H1 (cell line): Measurements from ENCODE around the gene TAX1BP1. TPM values are rescaled to one million over a fixed set of nuclear protein-coding genes. Genes with fewer than 3 reads are reported as not detected.

Experiments used
- CTCF ChIA-PET: fragments of 300-600 bp; sonication (Branson Sonifier 250); formaldehyde crosslinking; loops from one replicate; lab custom pipeline; 2021; ENCODE audit not compliant: partially characterized antibody; lab: Charles Lee
- POLR2A ChIA-PET: fragments of 300-600 bp; sonication (Branson Sonifier 250); formaldehyde crosslinking; loops from one replicate; lab custom pipeline; 2021; ENCODE audit warnings: inconsistent platforms; ENCODE audit not compliant: partially characterized antibody; lab: Charles Lee
- DNase-seq, 2 experiments: peaks; one replicate each; pipeline versions ENCODE4 v3.0.0 to v3.0.0-alpha.2; 2010 to 2022; ENCODE audit warnings: low spot score in 2 of 2, low read depth in 1 of 2, mixed read lengths in 1 of 2
- FAIRE-seq: peaks from 2 replicates; lab custom pipeline; 2011; peaks lifted over from hg19 to GRCh38; lab: Jason Lieb, UNC
- H2AFZ ChIP-seq: 2 replicates; pipeline ENCODE4 v1.8.1; 2012; ENCODE audit warnings: low read length, inconsistent platforms
- H2AK5ac ChIP-seq: 2 replicates; pipeline ENCODE4 v1.6.1; 2013; ENCODE audit warnings: low read depth, low read length
- H2BK120ac ChIP-seq: replicated peaks from 2 replicates; pipeline ENCODE3; 2013; ENCODE audit warnings: low read depth, low read length, inconsistent platforms
- H2BK12ac ChIP-seq: 2 replicates; pipeline ENCODE4 v1.6.1; 2013; ENCODE audit warnings: low read depth, low read length
- H2BK15ac ChIP-seq: 2 replicates; pipeline ENCODE4 v1.6.1; 2013; ENCODE audit warnings: low read length
- H2BK20ac ChIP-seq: 2 replicates; pipeline ENCODE4 v1.6.1; 2013; ENCODE audit warnings: low read length
- H2BK5ac ChIP-seq: 2 replicates; pipeline ENCODE4 v1.6.1; 2013; ENCODE audit warnings: low read depth, low read length
- H3K14ac ChIP-seq: 2 replicates; pipeline ENCODE4 v1.6.1; 2013; ENCODE audit warnings: inconsistent platforms; ENCODE audit not compliant: insufficient read length
- H3K18ac ChIP-seq: 2 replicates; pipeline ENCODE4 v1.6.1; 2013; ENCODE audit warnings: low read length; ENCODE audit errors: extremely low read depth
- H3K23ac ChIP-seq: 2 replicates; pipeline ENCODE4 v1.6.1; 2013; ENCODE audit warnings: inconsistent platforms; ENCODE audit not compliant: insufficient read length
- H3K23me2 ChIP-seq: 2 replicates; pipeline ENCODE4 v1.6.1; 2013; ENCODE audit warnings: low read depth, low read length
- H3K27ac ChIP-seq: 2 replicates; pipeline ENCODE4 v1.6.1; 2011; ENCODE audit warnings: low read depth, low read length, inconsistent platforms
- H3K27me3 ChIP-seq, 4 experiments: replicated peaks in 1 of 4; 1 replicate in 1 of 4; 2 replicates in 3 of 4; pipeline versions ENCODE4 v1.6.1 to v1.8.1; 2011 to 2013; ENCODE audit warnings: low read length in 3 of 4, mild to moderate bottlenecking in 3 of 4, inconsistent platforms in 2 of 4, mixed read lengths in 2 of 4, moderate library complexity in 1 of 4; ENCODE audit not compliant: control insufficient read depth in 3 of 4, insufficient read depth in 3 of 4; ENCODE audit errors: extremely low read depth in 1 of 4
- H3K36me3 ChIP-seq, 4 experiments: 2 replicates each; pipeline versions ENCODE4 v1.6.1 to v1.8.1; 2011 to 2013; ENCODE audit warnings: mild to moderate bottlenecking in 4 of 4, low read length in 3 of 4, moderate library complexity in 2 of 4, control low read depth in 1 of 4, inconsistent platforms in 1 of 4; ENCODE audit not compliant: insufficient read depth in 4 of 4, control insufficient read depth in 2 of 4
- H3K4ac ChIP-seq: replicated peaks from 2 replicates; pipeline ENCODE3; 2013; ENCODE audit warnings: low read length, low read depth, mixed read lengths, inconsistent platforms; ENCODE audit not compliant: insufficient read length
- H3K4me1 ChIP-seq, 4 experiments: replicated peaks in 1 of 4; 1 replicate in 1 of 4; 2 replicates in 3 of 4; pipeline versions ENCODE4 v1.6.1 to v1.8.1; 2011 to 2013; ENCODE audit warnings: low read length in 3 of 4, inconsistent platforms in 2 of 4, mixed read lengths in 1 of 4; ENCODE audit not compliant: insufficient read depth in 4 of 4, control insufficient read depth in 3 of 4
- H3K4me2 ChIP-seq, 2 experiments: 2 replicates each; pipeline versions ENCODE4 v1.6.1 to v1.8.1; 2011 to 2013; ENCODE audit warnings: low read depth in 2 of 2, low read length in 2 of 2, control low read depth in 1 of 2, inconsistent platforms in 1 of 2, mild to moderate bottlenecking in 1 of 2; ENCODE audit not compliant: insufficient read depth in 1 of 2
- H3K4me3 ChIP-seq, 4 experiments: fragments of 200-600, 300-600 bp in 1 of 4; sonication (generic), shearing (Covaris generic), sonication (Bioruptor Twin) in 1 of 4; 2 replicates each; pipeline versions ENCODE4 v1.5.1 to v1.8.1; 2011 to 2016; ENCODE audit warnings: low read length in 4 of 4, low read depth in 3 of 4, control low read depth in 2 of 4, inconsistent platforms in 2 of 4, mild to moderate bottlenecking in 2 of 4, mixed read lengths in 1 of 4, moderate library complexity in 1 of 4; ENCODE audit not compliant: insufficient read depth in 2 of 4; ENCODE audit errors: extremely low read depth in 1 of 4
- H3K56ac ChIP-seq: replicated peaks from 2 replicates; pipeline ENCODE3; 2013; ENCODE audit warnings: low read depth, mild to moderate bottlenecking, mixed read lengths, low read length, inconsistent platforms; ENCODE audit not compliant: insufficient read length
- H3K79me1 ChIP-seq: 2 replicates; pipeline ENCODE4 v1.6.1; 2013; ENCODE audit warnings: low read depth, low read length, control low read depth
- H3K79me2 ChIP-seq, 2 experiments: 2 replicates each; pipeline versions ENCODE4 v1.6.1 to v1.8.1; 2012 to 2013; ENCODE audit warnings: low read length in 2 of 2, mild to moderate bottlenecking in 2 of 2, inconsistent platforms in 1 of 2; ENCODE audit not compliant: insufficient read depth in 2 of 2, control insufficient read depth in 1 of 2
- H3K9ac ChIP-seq, 4 experiments: replicated peaks in 1 of 4; 1 replicate in 1 of 4; 2 replicates in 3 of 4; pipeline versions ENCODE4 v1.6.1 to v1.8.1; 2011 to 2013; ENCODE audit warnings: low read depth in 3 of 4, low read length in 3 of 4, control low read depth in 2 of 4, mild to moderate bottlenecking in 2 of 4, moderate library complexity in 2 of 4, inconsistent platforms in 1 of 4; ENCODE audit errors: extremely low read depth in 1 of 4
- H3K9me3 ChIP-seq, 2 experiments: 2 replicates each; pipeline versions ENCODE4 v1.6.1 to v1.8.1; 2012 to 2013; ENCODE audit warnings: mild to moderate bottlenecking in 2 of 2, moderate library complexity in 2 of 2, control low read depth in 1 of 2, inconsistent platforms in 1 of 2, low read depth in 1 of 2, low read length in 1 of 2, mixed read lengths in 1 of 2; ENCODE audit not compliant: insufficient read depth in 2 of 2
- H4K20me1 ChIP-seq, 2 experiments: replicated peaks in 1 of 2; 2 replicates each; pipeline versions ENCODE3 to v1.8.1; 2011 to 2013; ENCODE audit warnings: inconsistent platforms in 2 of 2, low read length in 2 of 2, mild to moderate bottlenecking in 1 of 2; ENCODE audit not compliant: insufficient read depth in 2 of 2, control insufficient read depth in 1 of 2
- H4K5ac ChIP-seq: 2 replicates; pipeline ENCODE4 v1.6.1; 2013; ENCODE audit warnings: low read length, low read depth, mixed read lengths, inconsistent platforms; ENCODE audit not compliant: insufficient read length
- H4K8ac ChIP-seq: 2 replicates; pipeline ENCODE4 v1.8.0; 2013; ENCODE audit warnings: mild to moderate bottlenecking, moderate library complexity, low read length, inconsistent platforms; ENCODE audit not compliant: insufficient read depth; ENCODE audit errors: extremely low read depth
- H4K91ac ChIP-seq: replicated peaks from 2 replicates; pipeline ENCODE3; 2013; ENCODE audit warnings: low read length, mixed read lengths, inconsistent platforms; ENCODE audit not compliant: insufficient read length
- ASH2L ChIP-seq: fragments of 200-600, 300-600 bp; sonication (generic); IDR thresholded peaks from one replicate; pipeline ENCODE4 v1.7.1; 2017; ENCODE audit warnings: low read length
- CBX5 ChIP-seq: fragments of 300-800, 300-1000 bp; sonication (generic); IDR thresholded peaks from 2 replicates; pipeline ENCODE4 v1.7.1; 2016; ENCODE audit warnings: antibody characterized with exemption, low read length, low read depth
- HDAC2 ChIP-seq, 2 experiments: fragments of 300-600 bp in 1 of 2; sonication (generic) in 1 of 2; IDR thresholded peaks; 2 replicates each; pipeline ENCODE4 v1.6.1; 2011 to 2012; ENCODE audit warnings: low read depth in 2 of 2, low read length in 2 of 2, mild to moderate bottlenecking in 2 of 2, moderate library complexity in 2 of 2, borderline replicate concordance in 1 of 2, inconsistent platforms in 1 of 2
- KDM1A ChIP-seq: fragments of 200-600, 300-600 bp; sonication (generic); IDR thresholded peaks from 2 replicates; pipeline ENCODE4 v1.7.1; 2016; ENCODE audit warnings: mild to moderate bottlenecking, low read length, borderline replicate concordance
- NANOG ChIP-seq: IDR thresholded peaks from 2 replicates; pipeline ENCODE4 v1.6.1; 2011; ENCODE audit warnings: low read length, low read depth, mild to moderate bottlenecking, inconsistent platforms; ENCODE audit not compliant: insufficient read depth, poor library complexity, severe bottlenecking
- RAD21 ChIP-seq, 2 experiments: IDR thresholded peaks in 1 of 2; conservative IDR thresholded peaks in 1 of 2; 2 replicates each; pipeline ENCODE4 v1.6.1; 2011; ENCODE audit warnings: low read depth in 2 of 2, low read length in 2 of 2, improper control_type of control experiment in 1 of 2, inconsistent platforms in 1 of 2, mild to moderate bottlenecking in 1 of 2, moderate library complexity in 1 of 2
- RNF2 ChIP-seq: fragments of 200-900, 300-1000 bp; sonication (generic); IDR thresholded peaks from 2 replicates; pipeline ENCODE4 v1.7.1; 2016; ENCODE audit warnings: borderline replicate concordance, low read depth, mild to moderate bottlenecking, antibody characterized with exemption, low read length; ENCODE audit not compliant: poor library complexity, severe bottlenecking; ENCODE audit errors: missing control alignments
- SIX5 ChIP-seq: IDR thresholded peaks from 2 replicates; pipeline ENCODE4 v1.6.1; 2011; ENCODE audit warnings: mild to moderate bottlenecking, low read depth, low read length
- TAF7 ChIP-seq: optimal IDR thresholded peaks from 2 replicates; pipeline ENCODE3; 2011; ENCODE audit warnings: low read depth, mild to moderate bottlenecking, inconsistent platforms, low read length, moderate library complexity, borderline replicate concordance
- TBP ChIP-seq: IDR thresholded peaks from 2 replicates; pipeline ENCODE4 v1.6.1; 2011; ENCODE audit warnings: low read depth, low read length, improper control_type of control experiment
- TCF12 ChIP-seq: IDR thresholded peaks from 2 replicates; pipeline ENCODE4 v1.6.1; 2011; ENCODE audit warnings: low read depth, mild to moderate bottlenecking, low read length
- WGBS, 2 experiments: shearing (Covaris generic) in 1 of 2; methylation state at CpG; one replicate each; pipeline versions ENCODE4 v1.1.6 to v1.1.7; 2013 to 2015; ENCODE audit warnings: low lambda C conversion rate in 2 of 2, mixed read lengths in 2 of 2, inconsistent platforms in 1 of 2, low coverage in 1 of 2, missing lambda C conversion rate in 1 of 2; ENCODE audit not compliant: insufficient replicate concordance in 2 of 2, insufficient coverage in 1 of 2, insufficient read length in 1 of 2; ENCODE audit errors: extremely low coverage in 1 of 2, missing lambda C conversion rate in 1 of 2; 5-methylcytosine and 5-hydroxymethylcytosine counted together
- polyA plus RNA-seq, 7 experiments: library from polyadenylated mRNA; depleted of rRNA in 3 of 7; stranded (reverse) in 5 of 7; unstranded in 2 of 7; fragments of >200 nt in 5 of 7; fragments of 200-250 nt in 2 of 7; gene quantifications; 1 replicate in 5 of 7; 2 replicates in 1 of 7; 4 replicates in 1 of 7; pipeline versions ENCODE4 v1.2.1 to v1.2.3, GENCODE V29; 2011 to 2013; ENCODE audit warnings: missing spikeins in 2 of 7, mixed read lengths in 2 of 7
- total RNA-seq: library from RNA; stranded (reverse); fragmentation: NEBNext Ultra II Directional; extraction: Animal tissue kit (Norgen Biotek cat#: 25700); gene quantifications from 2 replicates; pipeline ENCODE4 v1.2.1, GENCODE V29; 2021
- TF ChIP-seq, protein P1 (sequence below): IDR thresholded peaks from 2 replicates; pipeline ENCODE4 v1.6.1; 2011; ENCODE audit warnings: low read length, improper control_type of control experiment

Gene TAX1BP1
- total and polyA plus RNA-seq, 2 of the 8 experiments (the other 6 are each of a cell fraction or from before 2014, with no cell fraction given) = 56.0 to 62.7 TPM

DNA sequence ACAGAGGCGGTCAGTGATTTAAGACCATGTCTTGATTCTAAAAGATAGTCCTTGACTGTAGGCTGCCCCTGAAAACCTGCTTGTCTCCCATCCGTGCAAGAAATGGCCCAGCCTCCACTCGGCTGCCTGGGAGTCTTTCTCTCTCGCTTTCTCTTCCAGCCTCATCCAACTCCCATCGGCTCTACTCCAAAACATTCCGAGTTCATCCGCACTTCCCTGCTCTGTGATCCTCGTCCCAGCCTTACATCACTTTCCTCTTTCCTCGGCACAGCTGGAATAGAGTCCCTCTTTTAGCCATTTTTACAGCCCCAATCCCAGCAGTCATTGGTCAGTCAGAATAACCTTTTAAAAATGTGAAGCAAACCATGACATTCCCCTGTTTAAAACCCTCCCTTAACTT is 135.1 kb downstream of the TAX1BP1 start:
- Histone ChIP-seq H3K14ac (no peak overlapping the region), H3K4ac (no peak overlapping the region), H2BK5ac (no peak overlapping the region), H4K5ac (no peak overlapping the region), H3K4me1 (peaks cover 0 to 2% (median 0%) of the 10 kb centered on the region in 4 experiments; a peak in 2 of 7 replicates), H3K27ac (no peak overlapping the region), H2AFZ (no peak overlapping the region), H2AK5ac (no peak overlapping the region), H3K23ac (no peak overlapping the region), H3K36me3 (no peaks in the 10 kb centered on the region), H3K27me3 (no peaks in the 10 kb centered on the region), H2BK120ac (no peak overlapping the region), H2BK15ac (no peak overlapping the region), H4K20me1 (no peaks in the 10 kb centered on the region), H3K23me2 (no peaks in the 10 kb centered on the region), H3K4me2 (no peak overlapping the region), H3K9me3 (no peaks in the 10 kb centered on the region), H3K79me1 (no peaks in the 10 kb centered on the region), H3K79me2 (no peaks in the 10 kb centered on the region), H2BK20ac (no peak overlapping the region), H3K56ac (no peak overlapping the region), H3K18ac (no peak overlapping the region), H3K4me3 (no peak overlapping the region), H2BK12ac (no peak overlapping the region), H4K91ac (no peak overlapping the region), H3K9ac (no peak overlapping the region), H4K8ac (no peak overlapping the region)
- no peak for DNase-seq
- POLR2A ChIA-PET = interaction anchor here (1.1 kb wide), 1 partner anchor 8 kb away, joined by 3 read pairs; no protein-coding TSS in a partner anchor
- CTCF ChIA-PET = interaction anchor here (1.2 kb wide), 1 partner anchor 40 kb away, joined by 4 read pairs; no protein-coding TSS in a partner anchor
- 88% methylated on average over 9 of the region's 9 CpGs; no CpG with 5 or more reads in 1 of the 2 experiments for WGBS, 2 experiments
- no peak for FAIRE-seq
- no peak for TF ChIP-seq RAD21 (IDR thresholded peaks at IDR 0.05 in 1 of 2, conservative IDR thresholded peaks at IDR 0.05 in 1 of 2; ENCODE audit: low read depth in 2 of 2, low read length in 2 of 2)
- no peak for TF ChIP-seq KDM1A
- no peak for TF ChIP-seq TCF12
- TF ChIP-seq SIX5 = no peak
- no peak for TF ChIP-seq NANOG
- TF ChIP-seq TBP = no peak
- TF ChIP-seq HDAC2 (IDR thresholded peaks at IDR 0.05; ENCODE audit: borderline replicate concordance in 1 of 2, low read depth in 2 of 2, low read length in 2 of 2) = no peak
- TF ChIP-seq, protein P1, sequence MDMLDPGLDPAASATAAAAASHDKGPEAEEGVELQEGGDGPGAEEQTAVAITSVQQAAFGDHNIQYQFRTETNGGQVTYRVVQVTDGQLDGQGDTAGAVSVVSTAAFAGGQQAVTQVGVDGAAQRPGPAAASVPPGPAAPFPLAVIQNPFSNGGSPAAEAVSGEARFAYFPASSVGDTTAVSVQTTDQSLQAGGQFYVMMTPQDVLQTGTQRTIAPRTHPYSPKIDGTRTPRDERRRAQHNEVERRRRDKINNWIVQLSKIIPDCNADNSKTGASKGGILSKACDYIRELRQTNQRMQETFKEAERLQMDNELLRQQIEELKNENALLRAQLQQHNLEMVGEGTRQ = no peak
- no peak for TF ChIP-seq ASH2L
- no peak for TF ChIP-seq CBX5
- no peak for TF ChIP-seq RNF2
- TF ChIP-seq TAF7 = no peak
